ENCODE results near the gene KCNK17.

- no peak for TF ChIP-seq CTCF (IDR thresholded peaks at IDR 0.05; ENCODE audit: low read depth, low read length)
- TF ChIP-seq EZH2phosphoT487 (IDR thresholded peaks at IDR 0.05; ENCODE audit: low read depth) = no peak
Measured at GRCh38 chr6:39263303-39264037, 50.7 kb downstream of the KCNK17 start.

All from OCI-LY3 (cell line).